BLaER1 treated with 17β-estradiol and CSF1 and Interleukin-3, amounts not matched to agents 10 nM and 100 nM (cell line): ENCODE data around the gene FLT4.

Experiments used
- H3K27ac ChIP-seq, 11 experiments: shearing (Covaris generic); formaldehyde crosslinking; 2 replicates each; pipeline ENCODE4 v1.8.1; 2022
- H3K27me3 ChIP-seq, 11 experiments: shearing (Covaris generic); formaldehyde crosslinking; 2 replicates each; pipeline ENCODE4 v1.8.1; 2022
- H3K36me3 ChIP-seq, 11 experiments: shearing (Covaris generic); formaldehyde crosslinking; 2 replicates each; pipeline ENCODE4 v1.8.1; 2022
- H3K4me1 ChIP-seq, 10 experiments: shearing (Covaris generic); formaldehyde crosslinking; 2 replicates each; pipeline ENCODE4 v1.8.1; 2022
- H3K4me2 ChIP-seq, 11 experiments: shearing (Covaris generic); formaldehyde crosslinking; 2 replicates each; pipeline ENCODE4 v1.8.1; 2022
- H3K4me3 ChIP-seq, 10 experiments: shearing (Covaris generic); formaldehyde crosslinking; 2 replicates each; pipeline ENCODE4 v1.8.1; 2022
- H3K9ac ChIP-seq, 11 experiments: shearing (Covaris generic); formaldehyde crosslinking; 2 replicates each; pipeline ENCODE4 v1.8.1; 2022
- H3K9me3 ChIP-seq, 11 experiments: shearing (Covaris generic); formaldehyde crosslinking; replicated peaks in 1 of 11; 2 replicates each; pipeline ENCODE4 v1.8.1; 2022
- H4K20me1 ChIP-seq, 11 experiments: shearing (Covaris generic); formaldehyde crosslinking; 2 replicates each; pipeline ENCODE4 v1.8.1; 2022
- Cebpa-rat ChIP-seq, 11 experiments: shearing (Covaris generic); IDR thresholded peaks; 2 replicates each; pipeline ENCODE4 v1.8.1; 2022

FLT4 gene

DNA sequence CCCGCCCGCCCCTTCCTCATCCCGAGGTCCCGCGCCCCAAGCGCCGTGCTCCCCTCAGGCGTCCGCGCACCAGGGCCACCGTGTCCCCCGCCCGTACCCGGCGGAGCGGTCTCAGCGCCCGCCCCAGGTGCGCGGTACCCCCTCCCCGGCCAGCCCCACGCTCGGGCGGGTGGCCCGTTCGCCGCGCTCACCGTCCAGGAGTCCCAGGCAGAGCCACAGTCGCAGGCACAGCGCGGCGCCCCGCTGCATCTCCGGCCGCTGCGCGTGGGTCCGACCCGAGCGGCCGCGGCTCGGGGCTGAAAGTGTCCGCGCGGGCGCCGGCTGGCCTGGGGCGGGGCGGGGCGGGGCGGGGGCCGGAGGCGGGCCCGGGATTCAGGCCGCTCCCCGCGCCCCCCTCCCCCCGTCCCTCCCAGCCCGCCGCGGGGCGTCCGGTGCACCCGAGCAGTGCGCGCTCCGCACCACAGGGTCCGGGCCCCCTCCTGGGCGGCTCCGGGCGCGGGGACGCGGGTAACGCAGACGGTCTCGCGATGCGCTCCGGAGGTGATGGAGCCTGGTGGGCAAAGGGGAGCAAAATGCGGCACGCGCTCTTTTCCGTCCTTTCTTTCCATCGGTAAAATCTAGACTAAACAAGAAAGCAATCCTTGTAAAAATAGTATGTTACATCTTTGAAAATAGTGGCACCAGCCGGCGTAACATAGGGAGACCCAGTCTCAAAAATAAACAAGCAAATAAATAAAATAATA is at the start of gene FLT4:
Gene FLT4 (minus strand): TSS at position 304 of the 743 bp plus-strand sequence. CDS start 55 bp downstream, at position 249.
- no peak for TF ChIP-seq Cebpa-rat (IDR thresholded peaks at IDR 0.05)
- H4K20me1 ChIP-seq: peaks cover 0 to 26% (median 0%) of the 10 kb centered on the region in 11 experiments; a peak in 6 of 22 replicates
- peaks cover 55 to 84% (median 80%) of the 10 kb centered on the region in 11 experiments for H3K27me3 ChIP-seq
- H3K4me1 ChIP-seq: peaks cover 0 to 23% (median 11%) of the 10 kb centered on the region in 10 experiments; a peak in 11 of 20 replicates
- peak within 1 kb of the TSS in 2 of 11 experiments; percentile 32 to 46; a peak in 1 of 22 replicates for H3K9ac ChIP-seq
- H3K4me3 ChIP-seq: peak within 1 kb of the TSS; percentile 5 to 65 (median 50); a peak in 19 of 20 replicates
- no peak within 1 kb of the TSS for H3K27ac ChIP-seq
- peak within 1 kb of the TSS; percentile 64 to 88 (median 77) for H3K4me2 ChIP-seq
- peaks cover 0 to 7% (median 0%) of the 10 kb centered on the region in 11 experiments; a peak in 4 of 22 replicates for H3K9me3 ChIP-seq
- no peaks in the 10 kb centered on the region for H3K36me3 ChIP-seq

DNA sequence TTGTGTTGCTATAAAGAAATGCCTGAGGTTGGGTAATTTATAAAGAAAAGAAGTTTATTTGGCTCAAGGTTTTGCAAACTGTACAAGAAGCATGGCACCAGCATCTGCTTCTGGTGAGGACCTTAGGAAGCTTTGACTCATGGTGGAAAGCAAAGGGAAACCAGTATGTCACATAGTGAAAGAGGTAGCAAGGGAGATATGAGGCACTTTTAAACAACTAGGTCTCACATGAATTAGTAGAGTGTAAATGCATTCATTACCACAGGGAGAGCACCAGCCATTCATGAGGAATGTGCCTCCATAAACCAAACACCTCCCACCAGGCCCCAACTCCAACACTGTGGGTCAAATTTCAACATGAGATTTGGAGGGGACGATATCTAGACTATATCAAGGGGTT is 49.6 kb upstream of the FLT4 start:
- Histone ChIP-seq H3K27me3 (no peaks in the 10 kb centered on the region), H3K4me2 (no peak overlapping the region), H3K27ac (no peak overlapping the region), H3K9me3 (peaks cover 13 to 39% (median 25%) of the 10 kb centered on the region in 11 experiments), H3K9ac (no peak overlapping the region), H3K36me3 (no peaks in the 10 kb centered on the region), H4K20me1 (no peaks in the 10 kb centered on the region), H3K4me3 (no peak overlapping the region), H3K4me1 (no peaks in the 10 kb centered on the region)
- no peak for TF ChIP-seq Cebpa-rat (IDR thresholded peaks at IDR 0.05)

DNA sequence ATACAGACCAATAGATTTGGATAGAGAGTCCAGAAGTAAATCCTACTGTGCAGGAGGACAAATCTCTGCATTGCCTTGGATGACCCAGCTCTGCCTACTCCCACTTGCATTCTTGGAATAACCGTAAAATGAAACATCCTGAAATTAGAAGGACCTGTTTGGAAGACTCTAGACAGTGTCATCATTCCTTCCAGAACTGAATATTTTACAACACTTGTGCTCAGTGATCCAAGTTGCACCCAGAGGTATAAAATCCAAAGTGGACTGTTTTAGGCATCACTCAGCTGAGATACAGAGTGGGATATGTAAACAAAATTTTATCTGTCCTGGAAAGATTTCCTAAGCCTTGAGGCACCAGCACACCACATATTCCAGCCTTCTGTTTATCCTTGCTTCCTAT is 46.7 kb upstream of the FLT4 start:
- Histone ChIP-seq H3K4me1 (no peaks in the 10 kb centered on the region; a peak in 1 of 20 replicates), H3K27me3 (no peaks in the 10 kb centered on the region), H3K27ac (no peak overlapping the region), H3K9ac (no peak overlapping the region), H3K4me2 (no peak overlapping the region), H3K4me3 (no peak overlapping the region), H3K36me3 (no peaks in the 10 kb centered on the region), H4K20me1 (no peaks in the 10 kb centered on the region), H3K9me3 (peaks cover 13 to 36% (median 23%) of the 10 kb centered on the region in 11 experiments)
- no peak for TF ChIP-seq Cebpa-rat (IDR thresholded peaks at IDR 0.05)

DNA sequence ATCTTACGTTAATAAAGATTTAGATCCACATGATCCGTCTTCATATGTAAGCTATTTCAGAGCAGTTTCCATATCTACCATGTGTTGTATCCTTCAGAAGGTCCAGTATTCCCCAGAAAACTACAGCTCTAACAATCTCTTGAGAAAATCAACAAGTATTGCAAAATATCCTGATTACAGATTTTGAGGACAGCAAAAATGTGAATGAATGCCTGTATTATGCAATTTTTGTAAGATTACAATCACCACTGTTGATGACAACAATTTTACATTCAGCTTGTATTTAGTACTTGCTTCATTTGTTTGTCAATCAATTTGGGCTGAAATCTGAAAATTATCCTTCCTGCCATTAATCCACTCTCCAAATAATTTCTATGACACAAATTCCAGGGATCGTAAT is 43.0 kb upstream of the FLT4 start:
- Histone ChIP-seq H3K4me3 (no peak overlapping the region), H3K36me3 (no peaks in the 10 kb centered on the region), H3K4me2 (no peak overlapping the region), H3K27ac (no peak overlapping the region), H3K4me1 (peaks cover 8 to 36% (median 25%) of the 10 kb centered on the region in 10 experiments), H3K9me3 (peaks cover 6 to 15% (median 12%) of the 10 kb centered on the region in 11 experiments; a peak in 20 of 22 replicates), H3K27me3 (no peaks in the 10 kb centered on the region), H3K9ac (no peak overlapping the region), H4K20me1 (no peaks in the 10 kb centered on the region)
- TF ChIP-seq Cebpa-rat (IDR thresholded peaks at IDR 0.05): no peak

DNA sequence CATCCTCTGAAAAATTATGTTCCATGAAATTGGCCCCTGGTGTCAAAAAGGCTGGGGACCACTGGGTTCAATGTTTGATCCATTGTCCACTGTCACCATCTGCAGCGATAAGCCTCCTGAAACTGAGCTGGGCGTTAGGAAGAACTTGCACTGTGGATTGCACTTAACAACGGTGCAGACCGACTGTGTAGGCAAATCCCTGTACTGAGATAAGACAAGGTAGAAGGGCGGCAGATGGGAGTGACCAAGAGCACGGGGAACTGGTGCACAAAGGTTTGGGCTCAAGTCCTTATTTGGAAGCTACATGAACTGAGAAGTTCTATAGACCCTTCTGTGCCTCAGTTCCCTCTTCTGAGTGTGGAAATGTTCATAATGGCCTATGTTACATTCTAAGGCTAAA is 41.6 kb upstream of the FLT4 start:
- TF ChIP-seq Cebpa-rat (IDR thresholded peaks at IDR 0.05): no peak
- Histone ChIP-seq H3K4me3 (no peak overlapping the region), H3K27me3 (no peaks in the 10 kb centered on the region)

DNA sequence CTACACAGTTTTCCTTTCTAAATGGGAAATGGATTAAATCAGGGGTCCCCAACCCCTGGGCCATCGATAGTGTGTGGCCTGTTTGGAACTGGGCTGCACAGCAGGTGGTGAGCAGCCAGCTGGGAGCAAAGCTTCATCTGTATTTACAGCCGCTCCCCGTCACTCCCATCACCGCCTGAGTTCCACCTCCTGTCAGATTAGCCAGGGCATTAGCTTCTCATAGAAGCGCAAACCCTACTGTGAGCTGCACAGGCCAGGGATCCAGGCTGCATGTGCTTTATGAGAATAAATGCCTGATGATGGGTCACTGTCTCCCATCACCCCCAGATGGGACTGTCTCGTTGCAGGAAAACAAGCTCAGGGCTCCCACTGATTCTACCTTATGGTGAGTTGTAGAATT is 41.2 kb upstream of the FLT4 start:
- TF ChIP-seq Cebpa-rat (IDR thresholded peaks at IDR 0.05): no peak
- Histone ChIP-seq H3K9ac (no peak overlapping the region; a peak in 1 of 22 replicates), H3K4me2 (peak overlapping the region in 5 of 11 experiments; percentile 69 to 80 (median 75); a peak in 6 of 22 replicates), H3K4me1 (peaks cover 8 to 38% (median 25%) of the 10 kb centered on the region in 10 experiments), H3K9me3 (peaks cover 0 to 5% (median under 1%) of the 10 kb centered on the region in 11 experiments; a peak in 8 of 22 replicates), H3K27me3 (no peaks in the 10 kb centered on the region), H3K4me3 (no peak overlapping the region), H4K20me1 (no peaks in the 10 kb centered on the region), H3K27ac (peak overlapping the region in 2 of 11 experiments; percentile 20 to 66; a peak in 1 of 22 replicates), H3K36me3 (no peaks in the 10 kb centered on the region)

More for the DNA sequence above, 41.6 kb upstream of the FLT4 start:
- Histone ChIP-seq H3K4me2 (no peak overlapping the region), H3K4me1 (peaks cover 8 to 38% (median 25%) of the 10 kb centered on the region in 10 experiments), H4K20me1 (no peaks in the 10 kb centered on the region), H3K27ac (no peak overlapping the region), H3K9me3 (peaks cover 3 to 10% (median 5%) of the 10 kb centered on the region in 11 experiments; a peak in 20 of 22 replicates), H3K36me3 (no peaks in the 10 kb centered on the region), H3K9ac (no peak overlapping the region)

DNA sequence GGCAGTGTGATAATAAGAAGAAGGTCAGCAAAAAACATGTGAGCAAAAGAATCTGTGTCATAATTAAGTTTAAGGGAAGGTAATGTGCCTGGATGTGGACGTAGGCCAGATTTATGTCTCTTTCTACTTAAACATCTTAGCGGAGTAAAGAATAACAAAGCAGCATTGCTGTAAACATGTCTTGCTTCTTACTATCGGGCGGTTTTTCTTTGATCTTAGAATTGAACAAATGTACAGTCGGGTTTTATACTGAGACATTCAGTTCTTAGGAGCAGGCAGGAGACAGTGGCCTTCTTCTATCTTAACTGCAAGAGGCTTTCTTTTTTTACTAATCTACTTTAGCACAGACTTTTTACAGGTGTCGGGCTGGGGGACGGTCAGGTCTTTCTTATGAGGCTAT is 40.4 kb upstream of the FLT4 start:
- peak overlapping the region in 5 of 11 experiments; percentile 12 to 55 (median 28); a peak in 8 of 22 replicates for H3K9ac ChIP-seq
- H3K4me3 ChIP-seq: no peak overlapping the region
- H3K27me3 ChIP-seq: no peaks in the 10 kb centered on the region

DNA sequence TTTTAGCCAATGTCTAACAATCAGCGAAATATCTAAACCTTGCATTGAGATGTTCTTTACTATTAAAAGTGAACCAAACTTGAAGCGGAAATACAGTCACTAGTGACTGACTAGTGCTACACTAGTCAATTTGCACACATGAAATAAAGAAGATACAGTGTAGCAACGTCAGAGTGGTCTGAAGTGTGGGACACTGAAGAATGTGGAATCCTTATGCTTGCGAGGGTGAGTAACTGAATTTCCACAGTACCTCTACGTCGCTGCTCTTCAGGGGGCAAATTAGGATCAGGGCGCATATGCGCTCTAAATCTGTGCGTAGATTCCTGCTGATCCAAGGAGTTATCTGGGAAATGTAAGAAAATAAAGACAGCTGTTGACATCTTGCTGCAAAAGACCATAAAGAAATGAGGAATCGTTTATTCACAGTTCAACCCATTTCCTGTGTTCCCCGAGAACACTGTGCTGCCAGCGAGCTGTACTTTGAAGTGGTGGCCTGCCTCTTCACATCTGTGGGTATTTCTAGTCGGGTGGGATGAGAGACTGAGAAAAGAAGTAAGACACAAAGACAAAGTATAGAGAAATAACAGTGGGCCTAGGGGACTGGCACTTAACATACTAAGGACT is 39.8 kb upstream of the FLT4 start:
- Histone ChIP-seq H3K9ac (peak overlapping the region in 5 of 11 experiments; percentile 12 to 55 (median 28); a peak in 8 of 22 replicates), H3K27ac (peak overlapping the region in 6 of 11 experiments; percentile 36 to 66 (median 56); a peak in 13 of 22 replicates), H4K20me1 (no peaks in the 10 kb centered on the region), H3K4me3 (no peak overlapping the region), H3K36me3 (no peaks in the 10 kb centered on the region), H3K4me1 (peaks cover 8 to 38% (median 26%) of the 10 kb centered on the region in 10 experiments), H3K9me3 (no peaks in the 10 kb centered on the region), H3K4me2 (peak overlapping the region; percentile 14 to 80 (median 69); a peak in 21 of 22 replicates), H3K27me3 (no peaks in the 10 kb centered on the region)
- no peak for TF ChIP-seq Cebpa-rat (IDR thresholded peaks at IDR 0.05)

More for the DNA sequence above, 40.4 kb upstream of the FLT4 start:
- H3K4me2 ChIP-seq: peak overlapping the region in 10 of 11 experiments; percentile 42 to 80 (median 70); a peak in 20 of 22 replicates
- no peaks in the 10 kb centered on the region for H4K20me1 ChIP-seq
- TF ChIP-seq Cebpa-rat (IDR thresholded peaks at IDR 0.05): no peak
- no peaks in the 10 kb centered on the region for H3K36me3 ChIP-seq
- no peaks in the 10 kb centered on the region for H3K9me3 ChIP-seq
- peaks cover 8 to 38% (median 25%) of the 10 kb centered on the region in 10 experiments for H3K4me1 ChIP-seq
- H3K27ac ChIP-seq: peak overlapping the region in 6 of 11 experiments; percentile 36 to 66 (median 56); a peak in 12 of 22 replicates
